Common myeloid progenitor, CD34-positive (primary cell): Measurements from ENCODE around the gene SFMBT1.

Source experiments
- CTCF ChIA-PET: fragments of 350-600 bp; sonication (Branson Sonifier 250); formaldehyde crosslinking; loops from one replicate; lab custom pipeline; 2021; ENCODE audit warnings: antibody characterized with exemption; lab: Charles Lee
- POLR2A ChIA-PET: fragments of 350-600 bp; sonication (Branson Sonifier 250); formaldehyde crosslinking; loops from one replicate; lab custom pipeline; 2021; ENCODE audit warnings: antibody characterized with exemption; lab: Charles Lee
- DNase-seq, 3 donors: peaks; one replicate each; pipeline versions ENCODE4 v3.0.0 to v3.0.0-alpha.2; 2013
- H3K27ac ChIP-seq, 2 experiments: 1 replicate in 1 of 2; 2 replicates in 1 of 2; pipeline ENCODE4 v1.7.0; 2013; ENCODE audit warnings: inconsistent platforms in 2 of 2, low read length in 2 of 2, mild to moderate bottlenecking in 2 of 2, low read depth in 1 of 2, moderate library complexity in 1 of 2; ENCODE audit not compliant: severe bottlenecking in 2 of 2, insufficient read depth in 1 of 2, poor library complexity in 1 of 2
- H3K27me3 ChIP-seq, 5 experiments: replicated peaks in 2 of 5; 1 replicate in 3 of 5; 2 replicates in 2 of 5; pipeline versions ENCODE4 v1.6.1 to v1.7.0; 2013; ENCODE audit warnings: low read length in 4 of 5, mild to moderate bottlenecking in 2 of 5, moderate library complexity in 2 of 5, inconsistent platforms in 1 of 5; ENCODE audit not compliant: insufficient read depth in 5 of 5, control insufficient read depth in 4 of 5
- H3K36me3 ChIP-seq, 4 experiments: 1 replicate in 2 of 4; 2 replicates in 2 of 4; pipeline versions ENCODE4 v1.6.1 to v1.7.0; 2013; ENCODE audit warnings: low read length in 3 of 4, control low read depth in 1 of 4, mild to moderate bottlenecking in 1 of 4; ENCODE audit not compliant: control insufficient read depth in 4 of 4, insufficient read depth in 4 of 4
- H3K4me1 ChIP-seq, 4 experiments: 1 replicate in 3 of 4; 2 replicates in 1 of 4; pipeline versions ENCODE4 v1.6.1 to v1.7.1; 2013; ENCODE audit warnings: low read length in 3 of 4, mild to moderate bottlenecking in 3 of 4, control low read depth in 1 of 4, inconsistent platforms in 1 of 4, moderate library complexity in 1 of 4; ENCODE audit not compliant: control insufficient read depth in 4 of 4, insufficient read depth in 4 of 4; ENCODE audit errors: control extremely low read depth in 1 of 4
- H3K4me3 ChIP-seq, 7 experiments: 1 replicate in 4 of 7; 2 replicates in 3 of 7; pipeline versions ENCODE4 v1.5.1 to v1.7.0; 2013; ENCODE audit warnings: mild to moderate bottlenecking in 7 of 7, low read length in 6 of 7, moderate library complexity in 6 of 7, inconsistent platforms in 2 of 7, low read depth in 2 of 7, control low read depth in 1 of 7; ENCODE audit not compliant: insufficient read depth in 4 of 7, control insufficient read depth in 1 of 7; ENCODE audit errors: extremely low read depth in 1 of 7
- H3K9me3 ChIP-seq, 5 experiments: 1 replicate in 4 of 5; 2 replicates in 1 of 5; pipeline versions ENCODE4 v1.6.1 to v1.7.1; 2013; ENCODE audit warnings: low read length in 4 of 5, mild to moderate bottlenecking in 2 of 5, inconsistent platforms in 1 of 5, low read depth in 1 of 5, moderate library complexity in 1 of 5; ENCODE audit not compliant: control insufficient read depth in 4 of 5, insufficient read depth in 2 of 5; ENCODE audit errors: control extremely low read depth in 1 of 5
- WGBS: methylation state at CpG from one replicate; pipeline ENCODE4 v1.1.5; 2013; ENCODE audit not compliant: insufficient coverage; 5-methylcytosine and 5-hydroxymethylcytosine counted together

SFMBT1 gene

GRCh38 chr3:53030619-53031449, 15.0 kb downstream of the SFMBT1 start:
- ChIA-PET CTCF (no interaction called here), POLR2A (no interaction called here)
- Histone ChIP-seq H3K27me3 (peaks cover 0 to 73% (median 33%) of the 10 kb centered on the region in 5 experiments), H3K27ac (no peak overlapping the region), H3K9me3 (no peaks in the 10 kb centered on the region), H3K4me1 (no peaks in the 10 kb centered on the region), H3K4me3 (no peak overlapping the region), H3K36me3 (no peaks in the 10 kb centered on the region)
- DNase-seq = no peak
- WGBS = 78% methylated on average over 2 of the region's 4 CpGs

- ChIA-PET CTCF (no interaction called here), POLR2A (no interaction called here)
Observed at GRCh38 chr3:53028641-53029040, 17.2 kb downstream of the SFMBT1 start.

GRCh38 chr3:53027254-53027844, 18.5 kb downstream of the SFMBT1 start:
- Histone ChIP-seq H3K27ac (no peak overlapping the region), H3K4me1 (peaks cover 0 to 9% (median 4%) of the 10 kb centered on the region in 4 experiments), H3K36me3 (no peaks in the 10 kb centered on the region), H3K4me3 (no peak overlapping the region), H3K27me3 (peaks cover 0 to 78% (median 53%) of the 10 kb centered on the region in 5 experiments), H3K9me3 (no peaks in the 10 kb centered on the region)
- DNase-seq = no peak
- WGBS = 90% methylated on average over 2 of the region's 4 CpGs
- ChIA-PET POLR2A (no interaction called here), CTCF (interaction anchor here (1.0 to 1.5 kb wide), 4 partner anchors 17 to 92 kb away, joined by 3 to 4 read pairs (median 3); no protein-coding TSS in a partner anchor)

More at GRCh38 chr3:53028641-53029040, 17.2 kb downstream of the SFMBT1 start:
- Histone ChIP-seq H3K4me3 (no peak overlapping the region), H3K36me3 (no peaks in the 10 kb centered on the region), H3K9me3 (no peaks in the 10 kb centered on the region), H3K27ac (no peak overlapping the region), H3K4me1 (peaks cover 0 to 1% (median 0%) of the 10 kb centered on the region in 4 experiments), H3K27me3 (peaks cover 0 to 80% (median 49%) of the 10 kb centered on the region in 5 experiments)
- no peak for DNase-seq
- WGBS = 93% methylated on average over 7 of the region's 7 CpGs

GRCh38 chr3:53026382-53027162, 19.3 kb downstream of the SFMBT1 start:
- H3K4me1 ChIP-seq = peaks cover 0 to 9% (median 4%) of the 10 kb centered on the region in 4 experiments
- WGBS = 98% methylated on average over 5 of the region's 10 CpGs
- peaks cover 0 to 80% (median 48%) of the 10 kb centered on the region in 5 experiments for H3K27me3 ChIP-seq
- no peaks in the 10 kb centered on the region for H3K36me3 ChIP-seq
- ChIA-PET POLR2A (no interaction called here), CTCF (interaction anchor here (1.0 to 1.5 kb wide), 4 partner anchors 17 to 92 kb away, joined by 3 to 4 read pairs (median 3); no protein-coding TSS in a partner anchor)
- no peak overlapping the region for H3K4me3 ChIP-seq
- no peaks in the 10 kb centered on the region for H3K9me3 ChIP-seq
- DNase-seq = no peak
- no peak overlapping the region for H3K27ac ChIP-seq

- Histone ChIP-seq H3K27me3 (peaks cover 0 to 81% (median 46%) of the 10 kb centered on the region in 5 experiments), H3K36me3 (no peaks in the 10 kb centered on the region), H3K4me1 (peaks cover 0 to 9% (median 4%) of the 10 kb centered on the region in 4 experiments), H3K27ac (no peak overlapping the region), H3K4me3 (no peak overlapping the region), H3K9me3 (no peaks in the 10 kb centered on the region)
- DNase-seq = no peak
- WGBS = 93% methylated on average over 6 of the region's 6 CpGs
- POLR2A ChIA-PET = no interaction called here
- CTCF ChIA-PET = interaction anchor here (2.2 kb wide), 1 partner anchor 9 kb away, joined by 8 read pairs; no protein-coding TSS in a partner anchor
Observed at GRCh38 chr3:53024315-53024714, 21.6 kb downstream of the SFMBT1 start.

- ChIA-PET POLR2A (no interaction called here), CTCF (interaction anchor here (2.2 kb wide), 1 partner anchor 11 kb away, joined by 8 read pairs; no protein-coding TSS in a partner anchor)
- peak in 2 of 3 donors; percentile 70 to 78 for DNase-seq
- Histone ChIP-seq H3K27me3 (peaks cover 0 to 81% (median 45%) of the 10 kb centered on the region in 5 experiments), H3K9me3 (no peaks in the 10 kb centered on the region), H3K36me3 (no peaks in the 10 kb centered on the region), H3K4me1 (peaks cover 0 to 17% (median 5%) of the 10 kb centered on the region in 4 experiments), H3K27ac (no peak overlapping the region), H3K4me3 (no peak overlapping the region)
- WGBS = 92% methylated on average over 3 of the region's 4 CpGs
Observed at GRCh38 chr3:53023072-53023823, 22.6 kb downstream of the SFMBT1 start.
